Suprapubic skin (tissue), 3 donors: Measurements from ENCODE around the gene DERA.

Source experiments
- CTCF ChIP-seq, 2 donors: fragments of 200-600 bp in 1 of 2; fragments of 450-650 bp in 1 of 2; sonication (generic) in 1 of 2; IDR thresholded peaks; one replicate each; pipeline ENCODE4 v1.5.1; 2016 to 2019; ENCODE audit warnings: antibody characterized with exemption in 2 of 2, mild to moderate bottlenecking in 1 of 2, moderate library complexity in 1 of 2
- POLR2A ChIP-seq, 2 donors: fragments of 450-650 bp; IDR thresholded peaks; one replicate each; pipeline ENCODE4 v1.6.1; 2017; ENCODE audit warnings: antibody characterized with exemption in 2 of 2, mild to moderate bottlenecking in 2 of 2, moderate library complexity in 2 of 2

GRCh38 chr12:15918066-15918465 is 6.9 kb downstream of the DERA start:
- TF ChIP-seq POLR2A (IDR thresholded peaks at IDR 0.05) = no peak
- no peak for TF ChIP-seq CTCF (IDR thresholded peaks at IDR 0.05)
